ENCODE results near the gene LRRC59.

GRCh38 chr17:50382931-50383330 lies 14.4 kb downstream of the LRRC59 start:
- TF ChIP-seq CTCF (IDR thresholded peaks at IDR 0.05; ENCODE audit: insufficient read depth, low read depth, low read length), result no peak
- TF ChIP-seq EZH2 (IDR thresholded peaks at IDR 0.05; ENCODE audit: insufficient read depth, low read length), result no peak
